ENCODE measurements around the gene SEPTIN6.

Gene SEPTIN6

GRCh38 chrX:119654112-119654531 is 38.8 kb downstream of the SEPTIN6 start:
- no peak overlapping the region for H3K4me3 ChIP-seq
- H3K9ac ChIP-seq = peak overlapping the region in 9 of 11 experiments; percentile 3 to 50 (median 31); a peak in 9 of 22 replicates
- no peaks in the 10 kb centered on the region for H3K9me3 ChIP-seq (replicated peaks in 1 of 11)
- H3K27ac ChIP-seq = peak overlapping the region in 9 of 11 experiments; percentile 5 to 61 (median 26); a peak in 12 of 22 replicates
- H4K20me1 ChIP-seq = peaks cover 0 to 16% (median 0%) of the 10 kb centered on the region in 11 experiments; a peak in 5 of 22 replicates
- H3K4me1 ChIP-seq = peaks cover 22 to 41% (median 30%) of the 10 kb centered on the region in 10 experiments
- peak overlapping the region; percentile 55 to 80 (median 72) for H3K4me2 ChIP-seq
- H3K27me3 ChIP-seq = peaks cover 0 to 12% (median 0%) of the 10 kb centered on the region in 11 experiments; a peak in 1 of 22 replicates
- H3K36me3 ChIP-seq = peaks cover 17 to 77% (median 50%) of the 10 kb centered on the region in 11 experiments
- no peak for TF ChIP-seq Cebpa-rat (IDR thresholded peaks at IDR 0.05)

GRCh38 chrX:119648421-119648775 is 44.6 kb downstream of the SEPTIN6 start:
- H3K4me1 ChIP-seq = peaks cover 0 to 28% (median 12%) of the 10 kb centered on the region in 10 experiments; a peak in 12 of 20 replicates
- H3K9me3 ChIP-seq (replicated peaks in 1 of 11) = no peaks in the 10 kb centered on the region
- no peak overlapping the region for H3K27ac ChIP-seq
- H4K20me1 ChIP-seq = no peaks in the 10 kb centered on the region; a peak in 2 of 22 replicates
- peaks cover 20 to 91% (median 75%) of the 10 kb centered on the region in 11 experiments for H3K36me3 ChIP-seq
- H3K4me3 ChIP-seq = no peak overlapping the region
- H3K27me3 ChIP-seq = no peaks in the 10 kb centered on the region
- no peak overlapping the region for H3K9ac ChIP-seq
- no peak for TF ChIP-seq Cebpa-rat (IDR thresholded peaks at IDR 0.05)
- 0 out of 22 replicates have a peak overlapping the region, but pooled peaks of 2 of the 11 experiments have one; percentile 18 to 20 for H3K4me2 ChIP-seq

- Histone ChIP-seq H3K9ac (no peak overlapping the region), H3K4me2 (0 out of 22 replicates have a peak overlapping the region, but pooled peaks of 2 of the 11 experiments have one; percentile 18 to 20), H3K27me3 (no peaks in the 10 kb centered on the region), H3K36me3 (peaks cover 20 to 91% (median 71%) of the 10 kb centered on the region in 11 experiments), H3K4me3 (no peak overlapping the region), H4K20me1 (no peaks in the 10 kb centered on the region; a peak in 3 of 22 replicates), H3K9me3 (replicated peaks in 1 of 11) (no peaks in the 10 kb centered on the region), H3K4me1 (peaks cover 0 to 32% (median 12%) of the 10 kb centered on the region in 10 experiments; a peak in 10 of 20 replicates), H3K27ac (no peak overlapping the region)
- TF ChIP-seq Cebpa-rat (IDR thresholded peaks at IDR 0.05) = no peak
Measured at GRCh38 chrX:119647552-119648420, 45.2 kb downstream of the SEPTIN6 start.

GRCh38 chrX:119647089-119647488 is 45.9 kb downstream of the SEPTIN6 start:
- Histone ChIP-seq H4K20me1 (no peaks in the 10 kb centered on the region; a peak in 2 of 22 replicates), H3K4me2 (no peak overlapping the region), H3K9me3 (replicated peaks in 1 of 11) (no peaks in the 10 kb centered on the region), H3K27ac (no peak overlapping the region), H3K4me1 (peaks cover 0 to 36% (median 12%) of the 10 kb centered on the region in 10 experiments; a peak in 10 of 20 replicates), H3K36me3 (peaks cover 15 to 89% (median 67%) of the 10 kb centered on the region in 11 experiments), H3K9ac (no peak overlapping the region), H3K27me3 (no peaks in the 10 kb centered on the region), H3K4me3 (no peak overlapping the region)
- TF ChIP-seq Cebpa-rat (IDR thresholded peaks at IDR 0.05) = peak in 1 of 11 experiments; percentile 34; a peak in 1 of 22 replicates

GRCh38 chrX:119646515-119646914 is 46.5 kb downstream of the SEPTIN6 start:
- H3K9me3 ChIP-seq (replicated peaks in 1 of 11) = no peaks in the 10 kb centered on the region
- no peak overlapping the region for H3K4me3 ChIP-seq

GRCh38 chrX:119643696-119644095 is 49.3 kb downstream of the SEPTIN6 start:
- Histone ChIP-seq H3K9ac (no peak overlapping the region), H3K36me3 (peaks cover 2 to 79% (median 56%) of the 10 kb centered on the region in 11 experiments; a peak in 20 of 22 replicates), H3K4me3 (no peak overlapping the region), H3K4me2 (peak overlapping the region in 6 of 11 experiments; percentile 9 to 44 (median 20); a peak in 8 of 22 replicates), H3K9me3 (replicated peaks in 1 of 11) (no peaks in the 10 kb centered on the region), H3K27ac (0 out of 22 replicates have a peak overlapping the region, but pooled peaks of 1 of the 11 experiments have one; percentile 31), H3K27me3 (no peaks in the 10 kb centered on the region), H3K4me1 (peaks cover 13 to 47% (median 33%) of the 10 kb centered on the region in 10 experiments), H4K20me1 (peaks cover 0 to 13% (median 0%) of the 10 kb centered on the region in 11 experiments; a peak in 4 of 22 replicates)
- TF ChIP-seq Cebpa-rat (IDR thresholded peaks at IDR 0.05) = no peak

More at GRCh38 chrX:119646515-119646914, 46.5 kb downstream of the SEPTIN6 start:
- peaks cover under 1 to 41% (median 15%) of the 10 kb centered on the region in 10 experiments; a peak in 17 of 20 replicates for H3K4me1 ChIP-seq
- peaks cover 10 to 89% (median 67%) of the 10 kb centered on the region in 11 experiments; a peak in 21 of 22 replicates for H3K36me3 ChIP-seq
- peaks cover 0 to 3% (median 0%) of the 10 kb centered on the region in 11 experiments; a peak in 4 of 22 replicates for H4K20me1 ChIP-seq
- TF ChIP-seq Cebpa-rat (IDR thresholded peaks at IDR 0.05) = no peak
- H3K27me3 ChIP-seq = no peaks in the 10 kb centered on the region
- H3K27ac ChIP-seq = no peak overlapping the region
- H3K4me2 ChIP-seq = 0 out of 22 replicates have a peak overlapping the region, but pooled peaks of 1 of the 11 experiments have one; percentile 1
- H3K9ac ChIP-seq = no peak overlapping the region
